ENCODE measurements around the gene SFXN5.

GRCh38 chr2:72988041-72988440 lies 83.5 kb downstream of the SFXN5 start:
- TF ChIP-seq, protein P1, sequence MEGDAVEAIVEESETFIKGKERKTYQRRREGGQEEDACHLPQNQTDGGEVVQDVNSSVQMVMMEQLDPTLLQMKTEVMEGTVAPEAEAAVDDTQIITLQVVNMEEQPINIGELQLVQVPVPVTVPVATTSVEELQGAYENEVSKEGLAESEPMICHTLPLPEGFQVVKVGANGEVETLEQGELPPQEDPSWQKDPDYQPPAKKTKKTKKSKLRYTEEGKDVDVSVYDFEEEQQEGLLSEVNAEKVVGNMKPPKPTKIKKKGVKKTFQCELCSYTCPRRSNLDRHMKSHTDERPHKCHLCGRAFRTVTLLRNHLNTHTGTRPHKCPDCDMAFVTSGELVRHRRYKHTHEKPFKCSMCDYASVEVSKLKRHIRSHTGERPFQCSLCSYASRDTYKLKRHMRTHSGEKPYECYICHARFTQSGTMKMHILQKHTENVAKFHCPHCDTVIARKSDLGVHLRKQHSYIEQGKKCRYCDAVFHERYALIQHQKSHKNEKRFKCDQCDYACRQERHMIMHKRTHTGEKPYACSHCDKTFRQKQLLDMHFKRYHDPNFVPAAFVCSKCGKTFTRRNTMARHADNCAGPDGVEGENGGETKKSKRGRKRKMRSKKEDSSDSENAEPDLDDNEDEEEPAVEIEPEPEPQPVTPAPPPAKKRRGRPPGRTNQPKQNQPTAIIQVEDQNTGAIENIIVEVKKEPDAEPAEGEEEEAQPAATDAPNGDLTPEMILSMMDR (optimal IDR thresholded peaks at IDR 0.05 in 1 of 3, IDR thresholded peaks at IDR 0.05 in 1 of 3, conservative IDR thresholded peaks at IDR 0.05 in 1 of 3; ENCODE audit: extremely low read depth in 1 of 3, insufficient read depth in 2 of 3, low read length in 3 of 3) = no peak
- no peak for TF ChIP-seq EZH2 (IDR thresholded peaks at IDR 0.05; ENCODE audit: low read length)
